ENCODE data around the gene UGT1A9.
"Not testable (repeated sequence)": the region's sequence is repeated elsewhere in the genome, so short reads cannot be mapped to it uniquely, and the experiment has no call there.

GRCh38 chr2:233750689-233751088 is 79.0 kb downstream of the UGT1A9 start:
- TF ChIP-seq CTCF (IDR thresholded peaks at IDR 0.05; ENCODE audit: insufficient read depth, low read length, poor library complexity, severe bottlenecking); EZH2phosphoT487 (conservative IDR thresholded peaks at IDR 0.05; ENCODE audit: low read length): not testable (repeated sequence)

Data from SU-DHL-6 (cell line).